Psoas muscle (tissue), 8 donors: ENCODE measurements around the gene PKNOX2. TPM values are rescaled to one million over a fixed set of nuclear protein-coding genes. Genes with fewer than 3 reads are reported as not detected.

Source experiments
- ATAC-seq, 4 donors: fragments of 200-7000 bp; cut with Tn5 transposase; one replicate each; pipeline ENCODE4 v1.9.1; 2020; ENCODE audit warnings: moderate library complexity in 3 of 4, mild to moderate bottlenecking in 2 of 4
- DNase-seq, 2 donors: peaks; one replicate each; pipeline ENCODE4 v3.0.0-alpha.2; 2020
- H3K27ac ChIP-seq: fragments of 200-600 bp; one replicate; pipeline ENCODE4 v1.8.0; 2022
- H3K27me3 ChIP-seq, 3 donors: fragments of 200-600 bp in 1 of 3; one replicate each; pipeline versions ENCODE4 v1.6.1 to v1.8.0; 2013 to 2022; ENCODE audit warnings: low read length in 2 of 3, mild to moderate bottlenecking in 2 of 3, moderate library complexity in 1 of 3; ENCODE audit not compliant: insufficient read depth in 3 of 3
- H3K36me3 ChIP-seq, 2 donors: fragments of 200-600 bp in 1 of 2; one replicate each; pipeline versions ENCODE4 v1.6.1 to v1.8.0; 2013 to 2022; ENCODE audit warnings: low read depth in 1 of 2, mild to moderate bottlenecking in 1 of 2, moderate library complexity in 1 of 2; ENCODE audit not compliant: insufficient read depth in 1 of 2
- H3K4me1 ChIP-seq: fragments of 200-600 bp; one replicate; pipeline ENCODE4 v1.8.0; 2022
- H3K4me3 ChIP-seq: fragments of 200-600 bp; one replicate; pipeline ENCODE4 v1.8.0; 2022; ENCODE audit warnings: mild to moderate bottlenecking
- H3K9me3 ChIP-seq: fragments of 200-600 bp; one replicate; pipeline ENCODE4 v1.8.0; 2022
- CTCF ChIP-seq: fragments of 200-600 bp; IDR thresholded peaks from one replicate; pipeline ENCODE4 v1.8.0; 2022; ENCODE audit warnings: antibody characterized with exemption
- WGBS, 3 donors: extraction: QIAGEN DNeasy Blood & Tissue Kit; methylation state at CpG; one replicate each; pipeline versions ENCODE4 v1.1.6 to v1.1.7; 2013; 5-methylcytosine and 5-hydroxymethylcytosine counted together
- intact Hi-C, 2 donors: fragments of 100-400 bp; cut with DNase I; formaldehyde crosslinking; loops; one replicate each; pipeline versions ENCODE4 v1.11.0 to v1.14.2; 2022
- polyA plus RNA-seq, 3 donors: library from polyadenylated mRNA; stranded (reverse); fragments of 200-250 nt; gene quantifications; one replicate each; pipeline ENCODE4 v1.2.3, GENCODE V29; 2013
- total RNA-seq, 4 donors: library from RNA; stranded (reverse); fragmentation: NEBNext Ultra II Directional in 2 of 4; extraction: Animal tissue kit (Norgen Biotek cat#: 25700) in 2 of 4; gene quantifications; one replicate each; pipeline versions ENCODE4 v1.2.1 to v1.2.4, GENCODE V29; 2021 to 2023
- donor health status: healthy with polysubstance abuse.
- donor health status: DM: no; HTN: no; CAD: no; lungs with moderate emphysema.
- donor health status: Bipolar disorder and iron deficiency.
- donor health status: healthy.
- donor health status: DM: yes; HTN: yes; CAD: no.
- donor health status: DM: no; HTN: no; CAD: no.
- donor health status: DM: no; HTN: no; CAD: no.
- donor health status: DM: yes; HTN: yes; CAD: no.

PKNOX2 gene
- total and polyA plus RNA-seq, 7 donors: 1.8 to 30.5 (median 14.5) TPM

GRCh38 chr11:125317416-125317815, 152.9 kb downstream of the PKNOX2 start:
- no peak overlapping the region for H3K4me3 ChIP-seq
- no peak for DNase-seq
- H3K9me3 ChIP-seq: no peaks in the 10 kb centered on the region
- H3K27ac ChIP-seq: no peak overlapping the region
- TF ChIP-seq CTCF: no peak
- H3K36me3 ChIP-seq: no peaks in the 10 kb centered on the region
- intact Hi-C loops: no loop called here
- 69 to 79% (median 69%) methylated on average over 2 of the region's 2 CpGs for WGBS, 3 donors
- no peak for ATAC-seq
- no peaks in the 10 kb centered on the region for H3K27me3 ChIP-seq
- H3K4me1 ChIP-seq: no peaks in the 10 kb centered on the region

- Histone ChIP-seq H3K27ac (no peak overlapping the region), H3K4me3 (no peak overlapping the region), H3K27me3 (no peaks in the 10 kb centered on the region), H3K9me3 (no peaks in the 10 kb centered on the region), H3K4me1 (no peaks in the 10 kb centered on the region), H3K36me3 (no peaks in the 10 kb centered on the region)
- ATAC-seq (no peak), DNase-seq (no peak)
- intact Hi-C loops: no loop called here
- TF ChIP-seq CTCF: no peak
- 85 to 90% (median 89%) methylated on average over 1 of the region's 1 CpG for WGBS, 3 donors
Measured at GRCh38 chr11:125319649-125320048, 155.1 kb downstream of the PKNOX2 start.

- Histone ChIP-seq H3K9me3 (no peaks in the 10 kb centered on the region), H3K4me3 (no peak overlapping the region), H3K27ac (no peak overlapping the region), H3K27me3 (no peaks in the 10 kb centered on the region), H3K4me1 (no peaks in the 10 kb centered on the region), H3K36me3 (no peaks in the 10 kb centered on the region)
- WGBS, 3 donors: 82 to 88% (median 83%) methylated on average over 4 of the region's 4 CpGs
- ATAC-seq (no peak), DNase-seq (no peak)
- TF ChIP-seq CTCF: no peak
- intact Hi-C loops: no loop called here
Measured at GRCh38 chr11:125320347-125321076, 156.0 kb downstream of the PKNOX2 start.

- ATAC-seq: no peak
- H3K27ac ChIP-seq: no peak overlapping the region
- 85 to 89% (median 87%) methylated on average over 8 of the region's 8 CpGs for WGBS, 3 donors
- no peak for DNase-seq
- H3K27me3 ChIP-seq: no peaks in the 10 kb centered on the region
- H3K4me1 ChIP-seq: no peaks in the 10 kb centered on the region
- H3K9me3 ChIP-seq: no peaks in the 10 kb centered on the region
- intact Hi-C loops: no loop called here
- no peak overlapping the region for H3K4me3 ChIP-seq
- H3K36me3 ChIP-seq: no peaks in the 10 kb centered on the region
- no peak for TF ChIP-seq CTCF
Measured at GRCh38 chr11:125322289-125322688, 157.7 kb downstream of the PKNOX2 start.

GRCh38 chr11:125325196-125325595, 160.6 kb downstream of the PKNOX2 start:
- Histone ChIP-seq H3K9me3 (no peaks in the 10 kb centered on the region), H3K36me3 (no peaks in the 10 kb centered on the region), H3K4me3 (no peak overlapping the region), H3K27me3 (no peaks in the 10 kb centered on the region), H3K27ac (no peak overlapping the region), H3K4me1 (no peaks in the 10 kb centered on the region)
- WGBS, 3 donors: 94 to 97% (median 96%) methylated on average over 3 of the region's 3 CpGs
- no peak for TF ChIP-seq CTCF
- ATAC-seq: no peak
- intact Hi-C loops: no loop called here
- DNase-seq: no peak
